DND-41 (cell line): ENCODE measurements around the gene CYP3A7.

ENCODE experiments used
- ATAC-seq: fragments of 200-7000 bp; cut with Tn5 transposase; 3 replicates; pipeline ENCODE4 v1.9.1; 2021; ENCODE audit warnings: low read depth; ENCODE audit not compliant: insufficient read depth
- DNase-seq: peaks from one replicate; pipeline ENCODE4 v3.0.0-alpha.2; 2020
- H2AFZ ChIP-seq: 2 replicates; pipeline ENCODE4 v1.6.0; 2012; ENCODE audit warnings: low read depth, low read length
- H3K27ac ChIP-seq: 2 replicates; pipeline ENCODE4 v1.5.1; 2012; ENCODE audit warnings: low read length, inconsistent platforms
- H3K27me3 ChIP-seq: fragments of 200-600 bp; sonication (generic); 2 replicates; pipeline ENCODE4 v1.6.0; 2012; ENCODE audit warnings: low read length, mild to moderate bottlenecking, inconsistent platforms; ENCODE audit not compliant: insufficient read depth, poor library complexity
- H3K36me3 ChIP-seq: 2 replicates; pipeline ENCODE4 v1.5.1; 2012; ENCODE audit warnings: low read length, inconsistent platforms; ENCODE audit not compliant: insufficient read depth
- H3K4me1 ChIP-seq: 2 replicates; pipeline ENCODE4 v1.5.1; 2012; ENCODE audit warnings: mild to moderate bottlenecking, low read length; ENCODE audit not compliant: insufficient read depth
- H3K4me2 ChIP-seq: 2 replicates; pipeline ENCODE4 v1.6.0; 2012; ENCODE audit warnings: mild to moderate bottlenecking, moderate library complexity, low read length, inconsistent platforms; ENCODE audit not compliant: insufficient read depth
- H3K4me3 ChIP-seq, 2 experiments: fragments of 200-600 bp in 1 of 2; shearing (Covaris generic) in 1 of 2; 2 replicates each; pipeline ENCODE4 v1.5.1; 2012 to 2016; ENCODE audit warnings: inconsistent platforms in 2 of 2, low read length in 2 of 2, mild to moderate bottlenecking in 2 of 2, low read depth in 1 of 2, moderate library complexity in 1 of 2
- H3K79me2 ChIP-seq: 2 replicates; pipeline ENCODE4 v1.6.0; 2012; ENCODE audit warnings: low read length, inconsistent platforms; ENCODE audit not compliant: insufficient read depth
- H3K9ac ChIP-seq: 2 replicates; pipeline ENCODE4 v1.6.0; 2012; ENCODE audit warnings: low read depth, mild to moderate bottlenecking, inconsistent platforms, low read length, moderate library complexity
- H3K9me3 ChIP-seq: 2 replicates; pipeline ENCODE4 v1.5.1; 2012; ENCODE audit warnings: low read length, moderate library complexity, mild to moderate bottlenecking, inconsistent platforms; ENCODE audit not compliant: insufficient read depth, severe bottlenecking
- H4K20me1 ChIP-seq: 2 replicates; pipeline ENCODE4 v1.6.0; 2012; ENCODE audit warnings: low read length; ENCODE audit not compliant: insufficient read depth
- CTCF ChIP-seq: IDR thresholded peaks from 2 replicates; pipeline ENCODE4 v1.5.1; 2012; ENCODE audit warnings: borderline replicate concordance, low read length, moderate library complexity, mild to moderate bottlenecking; ENCODE audit not compliant: poor library complexity, severe bottlenecking; ENCODE audit errors: extremely low read depth
- EZH2 ChIP-seq: IDR thresholded peaks from 3 replicates; pipeline ENCODE4 v1.6.1; 2012; ENCODE audit warnings: borderline replicate concordance, low read depth, mild to moderate bottlenecking, moderate library complexity, low read length, inconsistent platforms; ENCODE audit not compliant: severe bottlenecking

Gene CYP3A7

DNA sequence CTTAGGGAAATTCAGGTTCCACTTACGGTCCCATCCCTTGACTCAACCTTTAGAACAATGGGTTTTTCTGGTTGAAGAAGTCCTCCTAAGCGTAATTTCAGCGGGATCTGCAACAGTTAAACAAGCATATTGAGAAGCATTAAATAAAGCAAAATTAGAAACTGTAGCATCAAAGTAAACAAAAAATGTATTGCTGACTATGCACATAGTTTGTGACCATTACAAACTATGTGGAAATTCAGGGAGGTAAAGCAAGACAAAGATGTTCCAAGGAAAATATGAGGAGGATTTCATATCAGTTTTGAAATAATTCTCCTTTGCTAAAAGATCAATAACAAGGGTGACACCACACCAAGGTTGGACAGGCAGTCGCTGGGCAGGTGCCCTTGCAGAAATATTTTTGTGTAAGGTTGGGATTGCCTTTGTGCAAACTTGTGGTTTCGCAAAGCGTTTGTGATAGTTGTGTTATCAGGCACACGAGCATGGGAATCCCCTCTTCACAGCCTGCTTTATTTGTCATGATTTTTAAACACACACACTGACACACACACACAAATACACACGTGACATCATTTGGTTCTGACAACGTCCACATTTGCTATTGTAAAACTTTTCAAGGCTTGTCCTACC is 49.8 kb downstream of the CYP3A7 start:
- no peak overlapping the region for H2AFZ ChIP-seq
- no peak for DNase-seq
- H3K4me3 ChIP-seq = no peak overlapping the region
- TF ChIP-seq EZH2 (no peak), CTCF (no peak)
- no peaks in the 10 kb centered on the region for H3K27me3 ChIP-seq
- H3K9me3 ChIP-seq = no peaks in the 10 kb centered on the region
- no peak overlapping the region for H3K4me2 ChIP-seq
- no peaks in the 10 kb centered on the region for H4K20me1 ChIP-seq
- H3K27ac ChIP-seq = no peak overlapping the region
- no peak overlapping the region for H3K9ac ChIP-seq
- ATAC-seq = no peak
- H3K36me3 ChIP-seq = no peaks in the 10 kb centered on the region
- no peaks in the 10 kb centered on the region for H3K4me1 ChIP-seq
- no peaks in the 10 kb centered on the region for H3K79me2 ChIP-seq

DNA sequence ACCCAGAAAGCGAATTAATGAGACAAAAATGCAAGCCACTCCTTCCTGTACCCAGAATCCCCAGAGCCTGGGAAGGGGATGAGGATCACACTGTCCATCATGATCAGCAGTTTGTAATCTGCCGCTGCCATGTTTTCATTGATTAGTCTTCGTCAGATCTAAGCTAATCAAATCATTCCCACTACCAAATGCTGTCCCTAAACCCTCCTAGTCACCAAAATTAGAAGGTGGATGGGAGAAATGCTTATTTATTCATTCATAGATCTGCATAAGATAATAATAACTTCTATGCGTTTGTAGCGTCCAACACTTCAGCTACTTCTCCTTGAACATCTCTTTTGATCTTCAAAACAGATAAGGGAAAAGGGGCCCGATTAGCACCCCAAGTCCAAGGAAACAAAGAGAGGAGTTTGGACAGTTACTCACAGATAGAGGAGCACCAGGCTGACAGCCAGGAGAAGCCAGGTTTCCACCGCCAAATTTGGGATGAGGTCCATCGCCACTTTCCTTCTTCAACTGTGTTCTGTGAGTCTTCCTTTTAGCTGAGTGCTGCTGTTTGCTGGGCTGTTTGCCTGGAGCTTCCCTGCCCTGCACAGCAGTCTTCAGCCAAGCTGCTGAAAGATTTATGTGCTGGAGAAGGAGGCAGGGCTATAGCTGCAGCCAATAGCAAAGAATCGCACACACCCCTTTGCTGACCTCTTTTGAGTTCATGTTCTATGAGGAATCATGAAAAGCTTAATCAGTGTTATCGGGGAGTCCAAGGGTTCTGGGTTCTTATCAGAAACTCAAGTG is 55.4 kb downstream of the CYP3A7 start, which contains the start of gene CYP3A5:
CYP3A5 (minus strand) TSS at position 597 of the 792 bp plus-strand sequence; CDS start at position 497, 100 bp downstream.
- H3K4me3 ChIP-seq = no peak within 1 kb of the TSS
- H3K79me2 ChIP-seq = no peaks in the 10 kb centered on the region
- H2AFZ ChIP-seq = no peak within 1 kb of the TSS
- H3K9ac ChIP-seq = no peak within 1 kb of the TSS
- no peaks in the 10 kb centered on the region for H3K4me1 ChIP-seq
- H4K20me1 ChIP-seq = no peaks in the 10 kb centered on the region
- no peaks in the 10 kb centered on the region for H3K36me3 ChIP-seq
- ATAC-seq (no peak), DNase-seq (no peak)
- H3K27ac ChIP-seq = no peak within 1 kb of the TSS
- TF ChIP-seq CTCF (no peak), EZH2 (no peak)
- no peaks in the 10 kb centered on the region for H3K9me3 ChIP-seq
- H3K4me2 ChIP-seq = no peak within 1 kb of the TSS
- no peaks in the 10 kb centered on the region for H3K27me3 ChIP-seq

DNA sequence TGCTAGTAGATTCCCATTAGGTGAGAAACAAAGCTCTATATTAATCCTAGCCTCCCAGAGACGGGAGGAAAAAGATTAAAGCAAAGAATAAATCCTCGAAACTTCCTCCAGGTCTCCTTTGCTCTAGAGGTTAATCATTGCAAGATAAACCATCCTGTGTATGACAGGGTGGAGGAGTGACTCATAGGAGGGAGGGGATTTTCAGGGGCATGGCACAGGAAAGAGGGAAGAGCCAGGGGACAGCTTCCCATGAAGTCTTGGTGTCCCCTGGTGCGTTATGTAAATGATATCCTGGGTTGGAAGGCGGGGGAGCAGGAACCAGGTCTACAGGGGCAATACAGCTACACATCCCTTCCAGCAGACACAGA is 56.0 kb downstream of the CYP3A7 start:
- H3K4me2 ChIP-seq = no peak overlapping the region
- no peak overlapping the region for H2AFZ ChIP-seq
- H3K36me3 ChIP-seq = no peaks in the 10 kb centered on the region
- no peaks in the 10 kb centered on the region for H3K9me3 ChIP-seq
- no peak overlapping the region for H3K9ac ChIP-seq
- TF ChIP-seq CTCF = no peak
- TF ChIP-seq EZH2 = no peak
- H3K27ac ChIP-seq = no peak overlapping the region
- no peak for DNase-seq
- H3K27me3 ChIP-seq = no peaks in the 10 kb centered on the region
- no peaks in the 10 kb centered on the region for H4K20me1 ChIP-seq
- no peaks in the 10 kb centered on the region for H3K4me1 ChIP-seq
- no peak for ATAC-seq
- H3K79me2 ChIP-seq = no peaks in the 10 kb centered on the region
- H3K4me3 ChIP-seq = no peak overlapping the region
